Dedifferentiated amniotic fluid mesenchymal stem cell (primary cell): ENCODE measurements around the gene FAM98B.
"Not testable (repeated sequence)": the region's sequence is repeated elsewhere in the genome, so short reads cannot be mapped to it uniquely, and the experiment has no call there.

ENCODE experiments used
- DNase-seq: peaks from one replicate; pipeline ENCODE4 v3.0.0-alpha.2; 2016; ENCODE audit errors: extremely low spot score

Gene FAM98B

GRCh38 chr15:38453971-38454695 is at the start of gene FAM98B:
TSS of gene FAM98B (plus strand) at chr15:38454127. CDS start at chr15:38454162, 35 bp downstream.
- peak; percentile 89 for DNase-seq

GRCh38 chr15:38406436-38406835 is 47.5 kb upstream of the FAM98B start:
- no peak for DNase-seq

GRCh38 chr15:38408576-38408975 is 45.4 kb upstream of the FAM98B start:
- no peak for DNase-seq

- DNase-seq = no peak
These were observed 42.0 kb upstream of the FAM98B start for GRCh38 chr15:38411902-38412301.

GRCh38 chr15:38412466-38412865 is 41.5 kb upstream of the FAM98B start:
- no peak for DNase-seq

GRCh38 chr15:38414357-38414756 is 39.6 kb upstream of the FAM98B start:
- DNase-seq = peak; percentile 70

- no peak for DNase-seq
These were observed 32.7 kb upstream of the FAM98B start for GRCh38 chr15:38421069-38421690.

- no peak for DNase-seq
These were observed 29.8 kb upstream of the FAM98B start for GRCh38 chr15:38424101-38424552.

- no peak for DNase-seq
These were observed 28.7 kb upstream of the FAM98B start for GRCh38 chr15:38425269-38425668.

GRCh38 chr15:38427380-38427779 is 26.5 kb upstream of the FAM98B start:
- no peak for DNase-seq

GRCh38 chr15:38430106-38430760 is 23.7 kb upstream of the FAM98B start:
- DNase-seq = no peak

GRCh38 chr15:38436993-38437392 is 16.9 kb upstream of the FAM98B start:
- no peak for DNase-seq

- DNase-seq = not testable (repeated sequence)
These were observed 16.3 kb upstream of the FAM98B start for GRCh38 chr15:38437603-38438002.

GRCh38 chr15:38438031-38438986 is 15.6 kb upstream of the FAM98B start:
- no peak for DNase-seq

- DNase-seq = no peak
These were observed 13.4 kb upstream of the FAM98B start for GRCh38 chr15:38440353-38441129.

- DNase-seq = no peak
These were observed 12.8 kb upstream of the FAM98B start for GRCh38 chr15:38441130-38441519.

- DNase-seq = peak; percentile 17
These were observed 766 bp downstream of the FAM98B start for GRCh38 chr15:38454696-38455090.

- no peak for DNase-seq
These were observed 1.2 kb downstream of the FAM98B start for GRCh38 chr15:38455092-38455491.

- no peak for DNase-seq
These were observed 4.7 kb downstream of the FAM98B start for GRCh38 chr15:38458646-38459045.

- DNase-seq = no peak
These were observed 5.6 kb downstream of the FAM98B start for GRCh38 chr15:38459480-38459879.

- DNase-seq = no peak
These were observed 6.6 kb downstream of the FAM98B start for GRCh38 chr15:38460543-38460942.
